ENCODE results near the gene NSUN3.

NSUN3 gene

DNA sequence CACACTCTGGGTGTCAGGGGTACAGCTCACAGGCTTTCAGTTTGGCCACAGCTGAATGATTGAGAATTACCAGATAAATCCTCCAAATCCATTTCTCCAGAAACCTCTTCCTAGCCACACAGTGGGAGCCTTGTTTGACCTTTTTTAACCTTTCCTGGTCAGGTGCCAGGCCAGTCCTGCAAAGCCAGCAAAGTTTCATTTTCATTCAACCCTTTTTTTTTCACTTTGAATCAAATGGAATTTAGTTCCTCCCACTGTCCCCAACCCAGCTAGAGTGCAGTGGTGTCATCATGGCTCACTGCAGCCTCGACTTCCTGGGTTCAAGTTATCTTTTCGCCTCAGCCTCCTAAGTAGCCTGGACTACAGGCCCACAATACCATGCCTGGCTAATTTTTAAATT, 67.8 kb downstream of the NSUN3 start:
- DNase-seq = no peak

DNA sequence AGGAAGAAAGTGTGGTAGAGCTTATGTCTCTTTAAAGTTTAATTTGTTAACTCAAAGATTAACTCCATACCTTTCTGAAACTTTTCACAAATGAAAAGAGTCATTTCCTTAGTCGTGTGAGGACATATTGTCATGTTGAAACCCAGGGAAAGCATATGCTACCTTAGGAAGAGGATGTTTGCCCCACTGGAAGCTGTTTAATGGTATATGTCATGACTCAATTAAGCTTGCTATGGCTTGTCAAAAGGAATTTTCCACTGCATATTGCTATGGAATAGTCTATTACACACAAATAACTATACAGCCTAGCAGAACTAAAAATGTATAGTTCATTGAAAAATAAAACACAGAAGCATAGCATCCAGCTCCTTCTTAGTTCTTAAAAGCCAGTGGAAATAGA, 69.9 kb downstream of the NSUN3 start:
- no peak for DNase-seq

DNA sequence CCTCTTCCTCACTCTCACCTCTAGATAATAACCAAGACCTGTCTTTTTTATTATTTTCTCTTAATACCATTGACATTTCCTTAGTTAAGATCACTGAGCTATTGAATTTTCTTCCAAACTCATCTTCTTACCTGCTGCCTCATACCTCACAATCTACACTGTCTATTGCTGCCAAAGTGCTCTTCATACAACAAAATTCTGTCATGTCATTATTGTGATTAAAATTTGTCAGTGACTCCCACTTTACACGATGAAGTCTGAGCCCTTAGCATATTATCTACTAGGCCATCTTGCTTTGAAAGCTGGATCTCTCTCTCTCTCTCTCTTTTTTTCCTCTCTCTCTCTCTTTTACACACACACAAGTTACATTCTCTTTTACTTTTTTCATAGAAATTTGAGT, 73.3 kb downstream of the NSUN3 start:
- DNase-seq = no peak

DNA sequence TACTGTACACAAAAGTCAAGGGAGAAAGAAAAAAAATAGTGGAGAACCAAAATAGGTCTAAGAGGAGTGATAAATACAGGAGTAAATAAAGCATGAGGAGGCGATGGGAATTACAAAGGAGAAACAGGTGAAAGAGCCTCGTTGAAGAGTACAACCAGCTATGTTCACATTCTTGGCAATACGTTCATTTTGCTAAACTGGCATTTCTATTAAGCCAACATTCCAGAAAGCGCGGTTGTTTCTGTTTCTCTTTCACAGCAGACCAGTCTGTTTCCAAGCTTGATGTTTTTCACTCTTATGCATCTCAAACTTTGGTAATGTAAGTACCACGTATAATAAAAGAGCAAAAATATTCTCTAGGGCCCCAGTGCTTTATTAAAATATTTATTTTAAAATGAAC, 74.5 kb downstream of the NSUN3 start:
- DNase-seq = no peak

DNA sequence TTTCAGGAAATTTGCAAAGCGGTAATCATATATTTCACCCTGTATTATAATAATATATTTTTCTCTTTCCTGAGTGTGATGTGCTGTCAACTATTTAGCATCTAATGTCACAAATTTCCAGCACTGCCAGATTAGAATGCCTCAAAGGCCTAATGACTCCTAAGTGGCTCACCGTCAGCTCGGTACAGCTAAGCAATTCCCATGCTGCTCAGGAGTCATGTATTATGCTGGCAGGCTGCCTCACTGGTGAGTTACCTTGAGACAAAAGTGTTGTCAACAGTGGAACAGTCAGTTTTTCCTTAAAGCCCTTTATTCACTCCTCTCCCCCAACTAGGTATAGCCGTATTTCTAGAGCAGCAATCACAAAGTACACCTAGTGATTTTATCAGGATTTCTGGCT, 83.6 kb downstream of the NSUN3 start:
- no peak for DNase-seq

DNA sequence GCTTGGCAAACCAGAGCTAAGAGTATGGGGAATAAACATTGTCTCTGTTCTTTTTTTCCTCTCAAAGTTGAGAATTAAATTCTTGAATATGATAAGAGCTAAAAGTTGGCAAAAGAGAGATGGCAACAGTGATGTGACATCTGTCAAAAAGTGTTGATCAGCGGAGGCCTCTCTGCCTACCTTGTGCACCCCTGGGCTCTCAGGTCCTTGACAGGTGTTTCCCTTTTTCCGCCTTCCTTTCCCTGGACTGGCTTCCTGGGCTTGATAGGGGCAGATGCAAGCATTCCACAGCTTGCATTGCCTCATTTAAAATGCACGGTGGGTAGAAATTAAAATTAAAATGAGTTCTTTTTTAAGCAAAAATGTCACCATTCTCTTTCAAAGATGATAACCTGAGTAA, 84.2 kb downstream of the NSUN3 start:
- DNase-seq = no peak

DNA sequence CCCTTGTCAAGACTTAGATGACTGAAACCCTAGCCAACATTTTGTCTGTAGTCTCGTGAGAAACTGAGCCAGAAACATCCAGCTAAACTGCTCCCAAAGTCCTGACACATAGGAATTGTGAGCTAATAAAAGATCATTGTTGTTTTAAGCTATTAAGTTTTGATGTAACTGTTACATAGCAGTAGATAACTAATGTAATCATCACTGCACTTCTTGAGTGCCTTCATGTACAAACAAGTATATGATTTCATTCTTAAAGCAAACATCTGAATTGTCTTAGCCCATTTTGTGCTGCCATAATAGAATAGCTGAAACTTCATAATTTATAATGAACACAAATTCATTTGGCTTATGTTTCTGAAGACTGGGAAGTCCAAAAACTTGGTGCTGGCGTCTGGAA, 87.3 kb downstream of the NSUN3 start:
- DNase-seq = no peak

DNA sequence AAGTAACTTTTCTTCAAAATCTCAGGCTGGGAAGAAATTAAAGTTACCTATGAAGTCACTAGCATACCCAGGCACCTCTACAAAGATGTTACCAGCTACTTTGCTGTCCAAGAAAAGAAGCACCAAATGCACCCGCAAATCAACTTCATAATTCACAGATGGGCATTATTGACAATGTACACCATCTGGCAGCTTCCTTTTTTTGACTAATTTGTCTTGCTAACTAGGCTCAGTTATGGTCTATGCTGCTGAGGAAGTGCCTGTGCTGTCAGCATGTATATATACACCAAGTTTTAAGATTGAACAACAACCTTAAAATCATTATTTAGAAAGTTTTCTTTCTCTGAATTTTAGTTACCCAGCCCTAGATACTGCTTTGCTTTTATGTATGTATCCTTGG, 93.8 kb downstream of the NSUN3 start:
- no peak for DNase-seq

DNA sequence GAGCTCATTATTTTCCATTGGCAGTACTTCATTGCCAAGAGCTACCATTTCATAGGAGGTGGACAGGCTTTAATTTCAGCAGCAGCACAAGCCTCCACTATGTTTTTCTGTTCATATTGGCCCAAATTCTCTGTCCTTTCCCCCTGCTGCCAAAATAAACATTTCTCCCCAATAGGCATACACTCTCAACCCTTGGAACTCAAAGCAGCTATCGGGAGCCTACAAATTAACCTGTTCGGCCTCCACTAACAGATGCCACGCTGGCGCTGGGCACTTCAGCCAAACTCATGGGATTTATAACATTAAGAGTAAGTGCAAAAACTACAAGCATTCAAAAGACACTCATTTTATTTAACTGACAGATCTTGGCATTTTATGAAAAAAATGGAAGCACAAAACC, 95.7 kb downstream of the NSUN3 start:
- no peak for DNase-seq

DNA sequence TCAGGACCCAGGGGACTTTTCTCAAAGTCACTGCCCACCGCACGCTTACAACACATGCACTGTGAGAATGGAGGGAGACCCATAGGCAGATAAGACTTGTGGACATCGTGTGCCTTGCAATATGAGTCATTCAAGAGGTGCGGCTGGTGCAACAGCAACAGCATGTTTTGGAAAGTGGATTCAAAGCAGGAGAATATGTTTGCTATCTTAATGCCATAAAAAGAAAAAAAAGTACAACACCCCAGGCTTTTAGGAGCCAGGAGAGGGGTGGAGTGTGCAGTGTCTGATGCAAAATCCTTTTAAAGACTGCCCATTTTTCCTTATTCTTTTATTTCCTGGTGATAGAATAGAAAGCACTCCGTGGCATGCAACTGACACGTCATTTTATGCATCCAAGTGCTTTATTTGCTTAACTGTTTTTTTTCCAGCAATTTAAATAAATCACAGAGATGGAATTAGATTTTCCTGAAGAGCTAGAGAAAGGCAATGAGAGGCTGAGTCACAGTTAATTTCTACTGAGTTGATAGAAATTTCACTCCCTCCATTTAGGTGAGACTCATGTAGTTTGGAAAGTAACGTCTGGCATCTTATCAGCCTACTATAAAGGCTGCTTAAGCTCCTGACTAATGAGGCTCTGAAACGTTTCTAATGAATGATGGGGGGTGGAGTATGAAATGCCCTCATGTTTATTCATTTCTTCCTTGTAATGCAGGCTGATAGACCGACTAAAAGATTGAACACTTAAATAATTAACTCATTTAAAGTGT, 96.4 kb downstream of the NSUN3 start:
- no peak for DNase-seq

DNA sequence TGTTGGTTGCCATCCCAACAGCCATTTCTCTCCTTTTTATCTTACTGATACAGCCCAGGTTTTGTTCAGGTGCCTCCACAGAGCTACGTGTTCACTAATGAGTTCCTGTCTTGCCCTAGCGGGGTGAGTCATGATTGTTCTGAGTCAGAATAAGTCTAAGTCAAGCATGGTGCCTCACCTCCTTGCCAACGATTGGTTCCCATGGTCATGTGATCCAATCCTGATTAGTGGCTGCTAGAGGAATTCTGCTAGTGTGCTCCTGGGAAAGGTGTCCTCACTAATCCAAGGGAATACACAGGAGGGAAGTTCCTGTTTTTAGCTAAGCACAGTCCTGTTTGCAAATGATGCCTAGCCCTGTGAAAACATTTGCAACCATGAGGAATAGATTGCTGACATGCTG, 99.8 kb downstream of the NSUN3 start:
- DNase-seq = no peak

DNA sequence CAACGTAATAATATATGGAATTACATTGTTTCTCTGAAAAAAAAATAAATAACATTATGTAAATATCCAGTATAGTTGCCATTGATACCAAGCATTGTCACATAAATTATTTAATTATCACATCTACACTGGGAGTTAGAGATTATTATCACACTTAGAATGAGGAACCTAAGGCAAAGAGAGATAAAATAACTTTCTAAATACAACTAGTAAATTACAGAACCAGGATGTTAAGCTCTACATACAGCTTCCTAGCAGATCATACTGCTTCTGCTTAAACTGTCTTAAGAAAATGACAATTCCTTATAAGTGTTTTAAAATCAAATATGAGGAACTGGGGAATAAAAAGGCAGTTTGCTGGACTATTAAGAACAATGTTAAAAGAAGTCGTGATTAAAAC, 104.5 kb downstream of the NSUN3 start:
- DNase-seq = no peak

DNA sequence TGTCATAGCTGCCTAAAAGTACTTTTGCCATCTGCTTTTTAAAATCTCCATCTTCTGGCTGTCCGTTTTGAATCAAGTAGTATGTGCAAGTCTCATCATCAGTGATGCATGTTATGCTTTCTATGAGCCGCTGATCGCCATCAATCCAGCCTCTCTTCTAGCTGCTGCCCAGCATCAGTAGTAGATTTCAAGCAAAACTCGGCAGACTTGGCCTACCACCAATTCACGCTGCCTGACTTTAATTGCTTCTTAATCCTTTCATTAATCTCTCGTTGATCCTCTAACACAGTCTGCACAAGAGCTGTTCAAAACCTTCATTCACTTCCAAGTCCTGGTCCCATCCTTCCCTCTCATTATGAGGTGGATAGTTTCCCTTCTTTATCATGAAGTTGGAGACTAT, 104.9 kb downstream of the NSUN3 start:
- no peak for DNase-seq

DNA sequence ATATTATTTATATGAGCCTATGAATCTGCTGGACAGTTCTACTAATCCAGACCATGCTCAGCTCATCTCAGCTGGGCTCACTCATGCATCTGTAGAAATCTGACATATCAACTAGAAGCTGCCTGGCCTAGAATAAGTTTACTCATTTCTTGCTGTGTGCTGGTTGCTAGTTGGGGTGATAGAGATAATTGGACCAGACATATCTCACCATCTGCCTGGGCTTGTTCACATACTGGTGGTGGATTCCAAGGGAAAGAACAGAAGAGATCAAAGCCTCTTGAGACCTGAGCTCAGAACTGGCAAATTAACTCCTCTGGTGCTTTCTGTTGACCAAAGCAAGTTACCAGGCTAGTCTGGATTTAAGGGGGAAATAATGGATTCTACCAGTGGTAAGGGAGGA, 109.1 kb downstream of the NSUN3 start:
- no peak for DNase-seq

DNA sequence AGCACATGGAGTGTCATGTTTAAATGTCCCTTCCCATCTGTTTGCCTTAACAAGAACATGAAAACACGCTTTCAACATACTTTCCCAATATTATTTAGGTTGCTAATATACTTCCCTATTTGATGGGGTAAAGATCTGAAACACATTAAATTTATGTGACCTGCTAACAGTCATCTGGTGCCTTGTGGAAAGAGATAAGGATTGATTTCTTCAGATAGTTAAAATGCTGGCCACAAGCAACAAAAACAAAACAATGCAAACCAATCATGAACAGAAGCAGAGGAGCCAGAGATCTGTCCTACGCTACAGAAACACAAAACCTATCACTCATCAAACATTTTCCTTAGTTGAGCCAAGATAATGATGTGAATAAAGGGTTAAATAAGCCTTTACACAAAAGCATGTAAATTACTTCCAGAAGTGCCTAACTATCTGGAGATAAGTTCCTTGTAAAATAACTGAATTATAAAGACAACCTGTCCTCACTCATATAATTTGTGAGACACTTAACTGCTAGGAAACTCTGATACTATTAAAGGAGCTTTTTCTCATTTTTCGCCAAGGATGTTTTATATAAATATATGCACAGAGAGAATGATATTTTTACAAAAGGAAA, 109.9 kb downstream of the NSUN3 start:
- DNase-seq = no peak

DNA sequence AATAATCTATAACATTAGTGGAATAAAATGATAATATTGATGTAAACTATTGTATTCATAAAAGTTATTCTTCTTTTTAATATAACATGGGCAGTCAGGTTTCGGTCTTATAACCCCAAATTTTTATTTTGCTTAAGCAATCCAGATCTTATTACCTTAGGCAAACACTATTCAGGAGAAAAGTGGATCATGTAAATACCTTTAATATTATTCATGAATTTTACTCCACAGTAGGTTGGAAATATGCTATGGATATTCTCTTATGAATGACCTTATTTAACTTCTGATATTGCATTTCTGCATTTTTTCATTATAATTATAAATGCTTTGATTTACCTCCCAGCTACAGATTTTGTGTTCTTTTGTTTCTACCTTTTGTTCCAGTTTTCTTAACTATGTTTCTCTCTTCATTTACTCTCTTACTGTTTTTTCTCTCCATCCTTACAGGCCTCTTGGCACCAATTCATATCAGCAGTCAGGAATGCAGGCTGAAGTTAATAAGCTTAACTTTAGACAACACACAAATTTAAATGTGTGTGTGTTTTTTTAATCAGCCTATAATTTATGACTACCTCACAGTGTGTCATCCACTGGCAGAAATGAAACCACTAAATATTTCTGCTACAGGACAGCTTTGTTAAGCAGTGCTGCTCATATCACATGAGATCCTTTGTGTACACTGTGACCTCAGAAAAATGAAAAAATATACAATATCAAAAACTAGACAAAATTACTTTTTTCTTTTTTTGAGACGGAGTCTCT, 111.0 kb downstream of the NSUN3 start:
- DNase-seq = no peak

DNA sequence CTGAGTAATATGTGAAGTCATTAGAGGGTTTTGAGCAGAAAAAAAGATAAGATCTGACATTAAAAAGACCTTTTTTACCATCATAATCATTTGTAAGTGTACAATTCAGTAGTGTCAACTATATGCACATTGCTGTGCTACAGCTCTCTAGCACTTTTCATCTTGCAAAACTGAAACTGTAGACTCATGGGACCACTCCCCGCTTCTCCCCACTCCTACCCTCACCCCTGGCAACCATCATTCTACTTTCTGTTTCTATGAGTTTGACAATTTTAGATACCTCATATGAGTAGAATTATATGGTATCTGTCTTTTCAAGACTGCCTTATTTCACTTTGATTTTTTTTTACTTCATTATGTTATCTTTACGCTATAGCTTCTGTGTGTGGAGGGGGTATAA, 112.8 kb downstream of the NSUN3 start:
- DNase-seq = no peak

DNA sequence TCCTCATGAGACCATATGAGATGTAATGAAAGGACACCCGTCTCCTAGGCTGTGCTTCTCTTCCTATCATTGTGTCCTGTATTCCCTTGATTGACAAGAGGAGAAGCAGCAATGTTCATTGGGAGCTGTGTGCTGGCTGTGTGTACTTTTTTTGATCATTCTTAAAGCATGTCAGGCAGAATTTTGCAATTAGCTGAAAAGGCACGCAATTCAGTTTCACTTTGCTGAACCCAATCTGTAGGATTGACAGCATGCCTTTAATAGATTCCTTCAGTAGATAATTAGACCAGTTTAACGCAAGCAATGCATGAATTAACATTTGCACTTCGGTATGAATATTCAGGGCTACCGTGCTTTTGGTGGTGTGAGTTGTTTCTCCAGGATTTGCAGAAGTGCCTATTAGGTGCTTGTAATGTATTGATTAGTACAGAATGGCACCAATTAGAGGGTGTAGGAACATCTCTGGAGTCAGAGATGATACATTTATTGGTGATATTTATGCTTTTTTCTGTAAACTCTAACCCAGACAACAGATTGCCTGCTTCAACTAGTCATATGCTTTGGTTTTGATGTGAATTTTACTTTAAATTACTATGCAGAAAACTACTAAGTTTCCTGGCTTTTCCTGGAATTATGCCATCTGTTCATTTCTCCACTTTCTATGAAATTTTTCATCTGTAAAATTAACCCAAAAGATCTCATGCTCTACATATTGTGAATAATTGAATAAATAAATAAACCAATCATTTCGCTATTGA, 114.3 kb downstream of the NSUN3 start:
- no peak for DNase-seq

Measured in NCI-H1105 (cell line).